ENCODE results near the gene PDE8A. TPM values are rescaled to one million over a fixed set of nuclear protein-coding genes. Genes with fewer than 3 reads are reported as not detected.

The PDE8A gene
- total and polyA plus RNA-seq, 2 of the 4 experiments (the other 2 are of a cell fraction): 32.4 to 35.9 TPM

DNA sequence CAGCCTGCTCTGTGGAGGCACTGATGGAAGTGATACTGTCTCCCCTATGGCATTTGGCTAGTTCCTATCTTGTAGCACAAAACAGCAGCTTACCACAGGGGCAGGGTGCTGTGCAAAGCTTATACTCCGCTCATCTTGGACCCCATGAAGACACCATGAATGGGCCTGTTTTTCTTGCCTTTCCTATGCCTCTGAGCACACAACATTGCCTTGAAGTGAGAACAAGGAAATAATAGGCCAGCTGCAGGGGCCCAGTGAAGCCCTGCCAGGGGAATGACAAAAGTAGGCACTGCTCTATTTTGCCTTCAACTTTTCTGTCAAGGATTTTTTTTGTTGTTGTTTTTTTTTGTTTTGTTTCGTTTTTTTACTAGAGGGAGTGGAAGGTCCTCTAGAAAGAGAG, 110.3 kb downstream of the PDE8A start:
- Histone ChIP-seq H3K18ac (ENCODE audit: low read depth, low read length) (no peak overlapping the region), H3K27me3 (ENCODE audit: control insufficient read depth, insufficient read depth, low read length) (no peaks in the 10 kb centered on the region), H3K4me2 (ENCODE audit: low read depth, low read length) (no peak overlapping the region), H3K9ac (ENCODE audit: low read depth, low read length) (no peak overlapping the region), H3K27ac (ENCODE audit: insufficient read depth, low read length) (no peak overlapping the region), H3K4ac (ENCODE audit: low read depth, low read length) (no peak overlapping the region), H3K23ac (ENCODE audit: low read depth, low read length) (no peak overlapping the region), H4K5ac (ENCODE audit: low read depth, low read length) (no peak overlapping the region), H4K91ac (ENCODE audit: insufficient read depth, low read depth, low read length) (no peak overlapping the region), H3K4me3 (ENCODE audit: insufficient read depth, low read depth, low read length) (no peak overlapping the region), H2AK9ac (replicated peaks; ENCODE audit: low read depth, low read length, poor library complexity) (no peak overlapping the region), H3K9me1 (ENCODE audit: insufficient read depth, low read length) (peaks cover 14% of the 10 kb centered on the region), H2BK15ac (ENCODE audit: low read depth, low read length) (no peak overlapping the region), H4K8ac (ENCODE audit: low read depth in 2 of 2, low read length in 2 of 2) (no peak overlapping the region), H2BK20ac (ENCODE audit: low read depth, low read length) (no peak overlapping the region), H4K20me1 (ENCODE audit: insufficient read depth, low read length) (peaks cover 3% of the 10 kb centered on the region; the same call in 1 of the 2 replicates), H3K9me3 (ENCODE audit: control insufficient read depth, insufficient read depth, low read length) (no peaks in the 10 kb centered on the region), H3K56ac (ENCODE audit: extremely low read depth, insufficient read depth, low read length) (no peak overlapping the region), H3K36me3 (ENCODE audit: control insufficient read depth, insufficient read depth, low read length) (peaks cover 20% of the 10 kb centered on the region), H3K14ac (replicated peaks; ENCODE audit: low read depth, low read length) (no peak overlapping the region), H3K79me1 (ENCODE audit: low read depth in 1 of 2, low read length in 2 of 2) (peaks cover 6 to 27% of the 10 kb centered on the region in 2 experiments; a peak in 3 of 4 replicates), H3K4me1 (ENCODE audit: control insufficient read depth, insufficient read depth, low read length) (peaks cover 6% of the 10 kb centered on the region), H2BK5ac (ENCODE audit: low read depth, low read length, poor library complexity, severe bottlenecking) (no peak overlapping the region), H2AK5ac (ENCODE audit: low read depth, low read length) (no peak overlapping the region), H2BK120ac (ENCODE audit: low read depth, low read length) (no peak overlapping the region), H2AFZ (replicated peaks; ENCODE audit: low read length, poor library complexity) (no peak overlapping the region)
- DNase-seq (no peak), ATAC-seq (ENCODE audit: low read depth) (no peak)
- in situ Hi-C loops (cut with MboI; ENCODE audit: low sequenced_read_pairs) (no loop called here), intact Hi-C loops (cut with micrococcal nuclease) (no loop called here), dilution Hi-C loops (cut with HindIII; ENCODE audit: low sequenced_read_pairs, unreplicated experiment) (no loop called here)
- TF ChIP-seq RAD21 (IDR thresholded peaks at IDR 0.05; ENCODE audit: low read length) (no peak), RFX5 (IDR thresholded peaks at IDR 0.05; ENCODE audit: low read depth, low read length) (no peak), RCOR1 (IDR thresholded peaks at IDR 0.05; ENCODE audit: insufficient replicate concordance, low read length) (no peak), MXI1 (IDR thresholded peaks at IDR 0.05; ENCODE audit: borderline replicate concordance, low read depth, low read length) (no peak), CHD1 (IDR thresholded peaks at IDR 0.05; ENCODE audit: low read depth, low read length) (no peak)
- TF ChIP-seq, protein P1, sequence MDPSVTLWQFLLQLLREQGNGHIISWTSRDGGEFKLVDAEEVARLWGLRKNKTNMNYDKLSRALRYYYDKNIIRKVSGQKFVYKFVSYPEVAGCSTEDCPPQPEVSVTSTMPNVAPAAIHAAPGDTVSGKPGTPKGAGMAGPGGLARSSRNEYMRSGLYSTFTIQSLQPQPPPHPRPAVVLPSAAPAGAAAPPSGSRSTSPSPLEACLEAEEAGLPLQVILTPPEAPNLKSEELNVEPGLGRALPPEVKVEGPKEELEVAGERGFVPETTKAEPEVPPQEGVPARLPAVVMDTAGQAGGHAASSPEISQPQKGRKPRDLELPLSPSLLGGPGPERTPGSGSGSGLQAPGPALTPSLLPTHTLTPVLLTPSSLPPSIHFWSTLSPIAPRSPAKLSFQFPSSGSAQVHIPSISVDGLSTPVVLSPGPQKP (IDR thresholded peaks at IDR 0.05; ENCODE audit: borderline replicate concordance, low read depth, low read length): no peak
- POLR2A ChIA-PET (ENCODE audit: unreplicated experiment): no interaction called here
- CTCF ChIA-PET: no interaction called here
- no TSS peak for BruUV-seq (replicated peaks)
- 100% methylated on average over 1 of the region's 2 CpGs; no CpG with 5 or more reads in 1 of the 2 experiments for WGBS, 2 experiments (ENCODE audit: extremely low coverage in 2 of 2, insufficient read length in 1 of 2)
